GM19452 (cell line): Measurements from ENCODE around the gene MYL5.
"Not testable (repeated sequence)": the region's sequence is repeated elsewhere in the genome, so short reads cannot be mapped to it uniquely, and the experiment has no call there.

ENCODE experiments used
- ATAC-seq: cut with Tn5 transposase; IDR thresholded peaks from one replicate; pipeline ENCODE4 v1.9.1; 2021; ENCODE audit not compliant: unreplicated experiment

MYL5 gene

DNA sequence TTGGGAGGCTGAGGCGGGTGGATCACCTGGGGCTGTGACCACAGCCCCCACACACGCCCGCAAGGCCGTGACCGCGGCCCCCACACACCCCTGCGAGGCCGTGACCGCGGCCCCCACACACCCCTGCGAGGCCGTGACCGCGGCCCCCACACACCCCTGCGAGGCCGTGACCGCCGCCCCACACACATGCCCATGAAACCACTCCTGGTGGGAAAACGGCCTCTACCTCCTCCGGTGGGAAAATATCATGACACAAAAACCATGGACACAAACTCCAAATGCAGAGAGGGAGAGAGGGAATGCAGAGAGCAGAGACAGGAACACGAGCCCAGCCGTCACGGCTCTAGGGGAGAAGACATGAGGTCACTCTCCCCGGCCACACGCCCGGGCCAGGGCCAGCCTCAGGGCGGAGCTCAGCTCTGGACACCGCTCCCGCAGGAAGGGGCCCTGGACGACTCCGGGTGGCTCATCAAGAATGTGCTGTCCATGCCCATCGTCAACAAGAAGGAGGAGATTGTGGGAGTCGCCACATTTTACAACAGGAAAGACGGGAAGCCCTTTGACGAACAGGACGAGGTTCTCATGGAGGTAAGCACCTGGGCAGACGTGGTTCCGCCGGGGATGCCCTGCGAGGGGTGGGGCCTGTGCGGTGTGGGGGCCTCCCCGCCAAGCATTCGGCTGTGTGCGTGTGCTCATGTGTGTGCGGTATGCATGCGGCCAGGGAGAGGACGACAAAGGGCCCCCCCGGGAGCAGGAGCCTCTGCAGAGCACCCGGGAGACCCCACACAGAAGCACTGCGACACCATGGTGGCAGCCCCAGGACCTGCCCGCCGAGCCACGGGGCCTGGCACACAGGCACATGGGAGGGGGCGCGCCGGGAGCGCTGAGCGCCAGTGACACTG lies 17.7 kb upstream of the MYL5 start:
- no peak for ATAC-seq

DNA sequence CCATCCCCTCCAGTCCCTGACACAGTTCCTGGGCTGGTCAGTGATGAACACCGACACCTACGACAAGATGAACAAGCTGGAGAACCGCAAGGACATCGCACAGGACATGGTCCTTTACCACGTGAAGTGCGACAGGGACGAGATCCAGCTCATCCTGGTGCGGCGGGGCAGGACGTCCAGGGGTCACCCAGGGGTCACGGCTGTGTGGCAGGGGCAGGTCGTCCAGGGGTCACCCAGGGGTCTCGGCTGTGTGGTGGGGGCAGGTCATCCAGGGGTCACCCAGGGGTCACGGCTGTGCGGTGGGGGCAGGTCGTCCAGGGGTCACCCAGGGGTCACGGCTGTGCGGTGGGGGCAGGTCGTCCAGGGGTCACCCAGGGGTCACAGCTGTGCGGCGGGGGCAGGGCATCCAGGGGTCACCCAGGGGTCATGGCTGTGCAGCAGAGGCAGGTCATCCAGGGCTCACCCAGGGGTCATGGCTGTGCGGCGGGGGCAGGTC lies 17.0 kb upstream of the MYL5 start:
- no peak for ATAC-seq

DNA sequence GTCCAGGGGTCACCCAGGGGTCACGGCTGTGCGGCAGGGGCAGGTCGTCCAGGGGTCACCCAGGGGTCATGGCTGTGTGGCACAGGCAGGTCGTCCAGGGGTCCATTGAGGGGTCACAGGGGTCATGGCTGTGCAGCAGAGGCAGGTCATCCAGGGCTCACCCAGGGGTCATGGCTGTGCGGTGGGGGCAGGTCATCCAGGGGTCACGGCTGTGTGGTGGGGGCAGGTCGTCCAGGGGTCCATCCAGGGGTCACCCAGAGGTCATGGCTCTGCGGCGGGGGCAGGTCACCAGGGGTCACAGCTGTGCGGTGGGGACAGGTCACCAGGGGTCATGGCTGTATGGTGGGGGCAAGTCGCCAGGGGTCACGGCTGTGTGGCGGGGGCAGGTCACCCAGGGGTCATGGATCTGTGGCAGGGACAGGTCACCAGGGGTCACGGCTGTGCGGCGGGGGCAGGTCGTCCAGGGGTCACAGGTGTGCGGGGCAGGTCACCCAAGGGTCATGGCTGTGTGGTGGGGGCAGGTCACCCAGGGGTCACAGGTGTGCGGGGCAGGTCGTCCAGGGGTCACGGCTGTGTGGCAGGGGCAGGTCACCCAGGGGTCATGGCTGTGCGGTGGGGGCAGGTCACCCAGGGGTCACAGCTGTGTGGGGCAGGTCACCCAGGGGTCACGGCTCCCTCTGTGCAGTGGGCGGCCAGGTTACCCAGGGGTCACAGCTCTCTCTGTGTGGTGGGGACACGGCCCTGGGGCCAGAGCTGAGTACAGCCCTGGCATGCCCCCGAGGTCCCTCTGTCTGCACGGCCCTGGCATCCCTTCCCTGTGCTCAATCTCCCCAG lies 16.3 kb upstream of the MYL5 start:
- no peak for ATAC-seq

DNA sequence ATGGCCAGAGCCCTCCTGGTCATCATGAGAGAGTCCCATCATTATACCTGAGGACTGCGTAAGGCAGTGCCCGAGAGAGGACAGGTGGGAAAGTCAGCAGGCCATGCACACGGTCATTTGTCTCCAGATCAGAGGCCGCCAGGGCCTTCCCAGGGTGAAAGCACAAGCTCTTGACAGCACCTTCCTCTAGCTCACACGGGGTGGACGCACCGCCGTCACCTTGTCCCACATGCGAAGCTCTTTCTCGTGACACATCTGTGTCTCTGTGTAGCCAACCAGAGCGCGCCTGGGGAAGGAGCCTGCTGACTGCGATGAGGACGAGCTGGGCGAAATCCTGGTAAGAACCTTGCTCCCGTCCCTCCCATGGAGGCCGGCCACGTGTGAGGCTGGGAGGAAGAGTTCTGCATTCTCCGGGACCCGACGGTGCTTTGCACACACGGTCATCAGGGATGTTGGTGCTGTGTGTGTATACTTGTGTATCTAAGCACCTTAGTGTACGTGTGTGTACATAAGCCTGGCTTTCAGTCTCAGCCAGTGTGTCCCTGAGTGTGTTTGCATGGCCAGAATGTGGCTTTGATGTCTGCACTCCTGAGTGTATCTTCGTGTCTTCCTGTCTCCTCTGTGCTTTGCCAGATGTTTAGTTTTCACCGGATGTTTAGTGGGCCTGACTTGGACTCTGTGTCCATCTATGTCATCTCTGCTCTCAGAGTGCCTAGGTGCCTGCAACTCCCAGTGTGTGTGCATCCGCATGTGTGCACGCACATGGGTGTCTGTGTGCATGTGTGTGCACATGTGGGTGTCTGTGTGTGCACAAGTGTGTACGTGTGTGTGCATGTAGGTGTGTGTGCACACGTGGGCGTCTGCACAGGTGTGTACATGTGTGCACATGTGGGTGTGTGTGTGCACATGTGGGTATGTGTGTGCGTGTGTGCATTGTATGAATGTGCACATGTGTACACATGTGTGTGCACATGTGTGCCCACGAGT lies 15.4 kb upstream of the MYL5 start:
- ATAC-seq: no peak

DNA sequence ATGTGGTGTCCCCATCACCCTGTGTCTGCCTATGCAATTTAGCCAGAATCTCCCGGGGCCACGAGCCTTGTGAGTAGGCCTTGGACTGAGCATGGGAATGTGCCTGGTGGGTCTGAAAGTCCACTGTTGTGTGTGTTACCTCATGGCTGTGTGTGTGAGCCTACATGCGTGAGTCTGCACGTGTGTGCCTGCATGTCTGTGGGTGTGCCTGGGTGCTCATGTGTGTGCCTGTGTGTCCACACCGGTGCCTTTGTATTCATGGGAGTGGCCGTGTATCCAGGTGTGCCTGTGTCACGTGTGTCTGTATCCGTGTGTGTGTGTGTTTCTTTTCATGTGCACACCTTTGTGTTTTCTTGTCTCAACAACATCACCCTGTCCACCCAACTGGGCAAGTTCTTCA lies 14.5 kb upstream of the MYL5 start:
- ATAC-seq: no peak

DNA sequence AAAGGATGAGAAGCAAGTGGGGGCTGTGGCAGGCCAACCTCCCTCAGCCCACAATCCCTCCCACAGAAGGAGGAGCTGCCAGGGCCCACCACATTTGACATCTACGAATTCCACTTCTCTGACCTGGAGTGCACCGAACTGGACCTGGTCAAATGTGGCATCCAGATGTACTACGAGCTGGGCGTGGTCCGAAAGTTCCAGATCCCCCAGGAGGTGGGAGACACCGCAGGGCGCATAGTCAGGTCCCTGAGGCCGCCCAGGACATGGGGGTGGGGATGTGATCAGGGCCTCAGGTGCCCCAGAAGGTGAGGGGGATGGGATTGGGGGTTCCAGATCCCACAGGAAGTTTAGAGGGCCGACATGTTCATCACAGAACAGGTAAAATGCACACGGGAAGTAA lies 13.9 kb upstream of the MYL5 start:
- ATAC-seq: no peak

DNA sequence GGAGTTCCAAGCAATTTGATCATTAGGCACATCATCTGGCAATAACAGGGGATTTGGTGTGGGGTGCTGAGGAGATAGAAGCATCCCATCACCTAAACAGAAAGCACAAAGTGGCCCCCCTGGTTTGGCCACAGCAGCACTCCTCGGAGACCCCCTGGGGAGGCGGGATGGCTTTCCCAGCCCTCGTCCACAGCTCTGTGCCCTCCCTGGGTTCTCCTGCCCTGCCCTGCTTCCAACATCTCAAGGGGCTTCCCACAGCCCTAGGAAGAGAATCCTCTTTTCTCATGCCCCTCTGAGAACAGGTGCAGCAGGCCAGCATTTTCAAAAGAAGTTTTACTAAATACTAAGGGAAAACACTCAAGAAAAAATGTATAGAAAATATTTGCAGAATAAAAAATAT lies 13.1 kb upstream of the MYL5 start:
- no peak for ATAC-seq

DNA sequence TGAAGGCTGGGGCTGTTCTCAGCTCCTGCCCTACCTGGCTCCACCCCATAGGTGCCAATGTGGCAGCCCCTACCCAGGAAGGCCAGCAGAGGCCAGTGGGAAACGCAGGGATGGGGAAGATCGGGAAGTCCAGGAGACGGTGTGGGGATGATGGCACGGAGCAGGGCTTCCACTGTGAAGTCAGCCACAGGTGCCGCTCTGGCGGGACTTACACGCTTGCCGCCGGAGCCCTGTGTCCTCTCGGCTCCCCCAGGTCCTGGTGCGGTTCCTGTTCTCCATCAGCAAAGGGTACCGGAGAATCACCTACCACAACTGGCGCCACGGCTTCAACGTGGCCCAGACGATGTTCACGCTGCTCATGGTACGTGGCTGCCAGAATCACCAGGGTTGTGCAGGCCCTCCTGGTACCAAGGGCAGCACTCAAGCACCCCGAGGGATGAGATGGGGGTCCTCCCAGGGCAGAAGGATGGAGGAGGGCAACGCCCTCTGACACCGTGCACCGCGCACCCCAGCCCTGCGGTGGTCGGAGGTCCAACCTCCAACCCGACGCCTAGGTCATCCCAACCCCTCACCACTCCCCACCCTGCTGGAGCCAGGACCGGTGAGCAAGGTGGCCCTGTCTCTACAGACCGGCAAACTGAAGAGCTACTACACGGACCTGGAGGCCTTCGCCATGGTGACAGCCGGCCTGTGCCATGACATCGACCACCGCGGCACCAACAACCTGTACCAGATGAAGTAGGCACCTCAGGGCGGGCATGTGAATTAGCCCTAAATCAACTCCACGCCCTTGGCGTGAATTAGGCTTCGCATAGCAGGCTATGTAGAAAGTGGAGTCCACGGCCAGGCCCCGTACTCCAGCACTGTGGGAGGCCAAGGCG lies 12.2 kb upstream of the MYL5 start:
- no peak for ATAC-seq

DNA sequence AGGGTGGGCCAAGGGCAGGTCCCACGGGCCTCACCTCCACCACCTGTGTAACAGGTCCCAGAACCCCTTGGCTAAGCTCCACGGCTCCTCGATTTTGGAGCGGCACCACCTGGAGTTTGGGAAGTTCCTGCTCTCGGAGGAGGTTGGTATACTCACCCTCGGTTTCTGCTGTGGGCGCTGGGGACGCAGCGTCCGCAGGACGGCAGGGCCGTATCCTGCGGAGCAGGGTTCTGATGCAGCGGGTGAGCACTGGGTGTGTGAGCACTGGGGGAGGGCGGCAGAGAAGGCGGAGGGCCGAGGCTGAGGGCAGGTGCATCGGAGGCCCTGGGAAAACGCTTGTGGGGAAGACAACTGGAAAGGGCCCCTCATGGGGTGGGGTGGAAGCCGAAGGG lies 11.3 kb upstream of the MYL5 start:
- no peak for ATAC-seq

DNA sequence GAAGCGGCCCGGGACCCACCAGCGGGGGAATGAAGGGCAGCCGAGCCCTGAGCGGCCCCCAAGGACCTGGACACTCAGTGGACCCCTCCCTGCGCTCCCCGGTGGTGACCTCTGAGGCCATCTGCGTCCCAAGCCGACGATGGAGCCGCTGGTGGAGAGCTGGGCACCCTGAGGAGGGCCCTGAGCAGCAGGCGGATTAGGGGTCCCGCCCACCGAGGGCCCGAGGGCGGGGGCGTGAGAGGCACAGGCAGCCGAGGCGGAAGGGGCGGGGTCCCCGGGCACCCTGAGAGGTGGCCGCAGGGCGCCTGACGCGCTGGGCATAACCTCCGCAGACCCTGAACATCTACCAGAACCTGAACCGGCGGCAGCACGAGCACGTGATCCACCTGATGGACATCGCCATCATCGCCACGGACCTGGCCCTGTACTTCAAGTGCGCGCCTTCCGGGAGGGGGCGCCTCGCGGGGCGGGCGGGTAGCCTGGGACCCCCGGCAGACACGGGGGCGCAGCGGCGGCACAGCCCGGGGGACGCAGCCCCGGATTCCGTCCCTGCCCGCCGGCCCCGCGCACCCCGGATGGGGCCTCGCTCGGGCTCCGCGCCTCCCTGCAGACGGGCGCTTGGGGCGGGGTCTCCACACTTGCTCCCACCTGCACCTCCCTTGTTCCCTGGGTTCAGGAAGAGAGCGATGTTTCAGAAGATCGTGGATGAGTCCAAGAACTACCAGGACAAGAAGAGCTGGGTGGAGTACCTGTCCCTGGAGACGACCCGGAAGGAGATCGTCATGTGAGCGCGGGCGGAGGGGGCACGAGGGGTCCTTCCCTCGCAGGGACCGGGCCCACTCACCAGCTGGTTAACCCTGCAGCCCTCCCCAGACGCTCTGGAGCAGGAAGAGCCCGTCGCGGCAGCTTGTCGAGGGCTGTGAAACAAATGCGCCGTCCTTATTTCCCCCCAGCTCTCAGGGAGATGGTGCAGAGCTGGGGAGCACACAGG lies 10.6 kb upstream of the MYL5 start:
- peak; percentile 52 for ATAC-seq

DNA sequence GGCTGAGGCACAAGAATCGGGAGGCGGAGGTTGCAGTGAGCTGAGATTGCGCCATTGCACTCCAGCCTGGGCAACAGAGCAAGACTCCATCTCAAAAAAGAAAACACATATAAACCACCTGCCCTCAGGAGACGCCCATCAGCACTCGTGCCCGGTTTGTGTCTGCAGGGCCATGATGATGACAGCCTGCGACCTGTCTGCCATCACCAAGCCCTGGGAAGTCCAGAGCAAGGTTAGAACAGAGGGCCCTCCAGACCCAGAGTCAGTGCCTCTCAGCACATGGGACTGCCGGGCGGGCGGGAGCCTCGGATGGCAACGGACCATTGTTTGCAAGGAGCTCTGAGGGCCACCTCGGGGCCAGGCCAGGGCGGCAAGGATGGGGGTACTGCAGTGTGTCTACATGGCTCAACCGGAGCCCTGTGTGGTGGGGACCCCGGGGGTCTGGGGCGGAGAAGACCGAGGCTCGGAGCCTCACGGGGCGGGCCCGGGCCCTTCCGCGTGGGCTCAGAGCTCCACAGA lies 9.6 kb upstream of the MYL5 start:
- ATAC-seq: no peak

DNA sequence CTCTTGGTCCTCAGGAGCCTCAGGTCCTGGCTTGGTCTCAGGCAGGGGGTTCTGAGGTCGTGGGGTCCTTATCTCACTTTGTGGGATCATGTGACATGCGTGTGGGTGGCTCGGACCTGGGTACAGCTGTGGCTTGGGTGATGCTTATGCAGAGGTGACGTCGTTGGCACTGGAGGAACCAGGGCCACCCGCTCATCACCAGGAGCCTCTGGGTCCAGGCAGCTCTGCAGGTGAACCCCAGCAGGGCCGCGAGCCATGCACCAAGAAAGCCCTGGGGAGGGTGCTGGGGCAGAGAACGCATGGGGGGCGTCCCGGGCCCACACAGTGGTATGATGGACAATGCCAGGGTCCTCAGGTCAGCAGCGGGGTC lies 9.0 kb upstream of the MYL5 start:
- no peak for ATAC-seq

DNA sequence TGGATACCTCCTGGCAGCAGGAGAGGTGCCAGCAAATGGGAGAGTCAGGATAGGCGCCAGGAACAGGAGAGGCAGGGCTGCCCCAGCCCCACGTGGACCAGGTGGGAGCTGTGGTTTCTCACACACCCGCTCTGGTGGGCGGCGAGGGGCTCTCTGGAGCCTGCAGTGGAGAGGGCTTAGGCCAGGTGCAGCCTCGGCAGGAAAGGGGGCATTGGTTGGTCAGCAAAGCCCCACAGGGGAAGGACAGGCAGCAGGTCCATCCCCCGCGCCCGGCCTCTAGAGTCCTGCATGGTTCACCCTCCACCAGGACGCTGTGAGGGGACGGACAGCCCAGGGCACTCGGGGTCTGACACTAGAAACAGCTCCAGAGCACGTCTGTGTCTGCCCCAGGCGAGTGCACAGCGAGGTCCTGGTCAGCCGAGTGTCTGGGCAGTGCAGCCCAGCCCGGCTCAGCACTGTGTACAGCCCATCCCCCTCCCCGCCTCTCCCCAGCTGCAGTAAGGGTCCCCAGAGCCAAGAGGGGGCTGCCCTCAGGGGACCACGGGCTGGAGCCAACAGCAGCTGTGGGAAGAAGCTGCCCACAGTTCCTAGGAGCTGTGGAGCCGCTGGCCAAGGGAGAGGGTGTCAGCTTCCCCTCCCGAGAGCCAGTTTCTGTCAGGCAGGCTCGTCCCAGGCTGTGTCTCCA lies 8.4 kb upstream of the MYL5 start:
- ATAC-seq: no peak

DNA sequence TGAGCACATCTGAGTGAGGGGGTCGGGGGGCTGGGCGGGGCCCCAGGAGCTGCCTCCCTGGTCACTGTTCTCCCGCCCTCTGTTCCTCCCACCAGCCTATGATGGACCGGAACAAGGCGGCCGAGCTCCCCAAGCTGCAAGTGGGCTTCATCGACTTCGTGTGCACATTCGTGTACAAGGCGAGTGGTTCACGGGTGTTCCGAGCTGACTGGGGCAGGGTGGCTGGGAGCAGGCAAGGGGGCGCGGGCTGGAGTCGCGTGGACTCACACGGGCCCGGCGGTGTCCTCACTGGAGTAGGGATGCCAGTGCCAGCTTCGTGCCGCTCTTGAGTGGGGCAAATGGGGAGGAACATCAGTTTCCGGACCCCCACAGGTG lies 7.9 kb upstream of the MYL5 start:
- no peak for ATAC-seq

DNA sequence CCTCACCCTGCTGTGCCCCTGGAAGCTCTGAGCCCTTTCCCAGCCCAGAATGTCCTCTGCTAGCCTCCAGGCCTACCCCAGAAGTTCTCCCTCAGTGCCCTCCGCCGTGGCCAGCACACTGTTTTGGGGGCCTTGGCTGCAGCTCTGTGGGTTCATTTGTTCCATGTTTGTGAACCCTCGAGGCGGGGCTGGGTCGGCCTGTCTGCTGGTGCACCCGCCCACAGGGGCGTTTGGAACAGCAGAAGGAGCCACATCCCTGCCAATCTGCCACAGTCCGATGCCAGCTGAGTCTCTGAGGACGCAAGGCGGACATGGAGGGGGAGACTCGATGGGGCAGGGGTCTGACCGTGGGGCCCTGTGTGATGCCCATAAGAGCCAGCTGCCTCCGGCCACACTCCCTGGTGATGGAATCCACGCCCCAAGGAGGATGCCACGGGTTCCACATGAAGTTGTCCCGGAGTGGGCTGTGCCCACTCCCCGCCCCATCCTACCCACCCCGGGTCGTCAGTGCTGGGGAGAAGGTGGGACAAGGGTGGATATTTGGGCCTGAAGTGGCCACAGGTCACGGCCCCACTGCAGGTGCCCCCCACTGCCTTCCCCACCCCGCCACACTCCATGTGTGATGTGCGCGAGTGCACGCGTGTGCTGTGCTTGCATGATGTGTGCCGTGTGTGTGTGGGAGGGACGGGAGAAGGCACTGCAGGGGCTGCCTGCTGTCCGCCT lies 7.4 kb upstream of the MYL5 start:
- ATAC-seq: no peak

DNA sequence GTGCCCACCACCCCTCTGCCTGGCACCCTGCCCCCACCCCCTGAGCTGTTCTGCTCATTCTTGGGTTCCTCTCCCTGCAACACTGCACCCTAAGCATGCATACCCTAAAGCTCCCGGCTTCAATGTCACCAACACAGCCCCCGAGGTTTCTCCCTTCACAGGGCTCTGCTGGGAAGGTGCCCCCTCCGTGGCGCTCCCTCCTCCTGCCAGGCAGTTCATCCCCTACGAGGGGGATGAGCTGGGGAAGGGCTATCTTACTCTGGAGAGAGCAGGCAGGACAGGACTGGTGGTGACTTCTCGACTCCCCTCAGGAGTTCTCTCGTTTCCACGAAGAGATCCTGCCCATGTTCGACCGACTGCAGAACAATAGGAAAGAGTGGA lies 6.8 kb upstream of the MYL5 start:
- no peak for ATAC-seq

DNA sequence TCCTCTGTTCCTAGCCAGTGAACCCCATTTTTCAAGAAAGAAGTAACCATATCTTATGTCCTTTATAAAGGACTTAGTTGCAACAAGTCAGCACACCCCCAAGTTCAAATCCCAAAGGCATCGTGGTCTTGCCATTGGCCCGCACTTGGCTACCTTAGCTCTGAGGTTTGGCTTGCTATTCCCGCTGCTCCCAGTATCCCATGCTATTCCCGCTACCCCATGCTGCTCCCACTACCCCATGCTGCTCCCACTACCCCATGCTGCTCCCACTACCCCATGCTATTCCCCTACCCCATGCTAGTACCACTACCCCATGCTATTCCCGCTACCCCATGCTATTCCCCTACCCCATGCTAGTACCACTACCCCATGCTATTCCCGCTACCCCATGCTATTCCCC lies 6.1 kb upstream of the MYL5 start:
- not testable (repeated sequence) for ATAC-seq
